SKM-1 (cell line): ENCODE measurements around the gene C8B.

ENCODE experiments used
- DNase-seq: peaks from one replicate; lab custom pipeline; 2025; ENCODE audit not compliant: unreplicated experiment; lab: John Stamatoyannopoulos, UW

Gene C8B

GRCh38 chr1:56965916-56966697 lies at the start of gene C8B:
Gene C8B, minus strand, starts transcription at chr1:56966015. Its CDS starts 67 bp downstream, at chr1:56965948.
- no peak for DNase-seq

GRCh38 chr1:57015071-57015470 lies 49.3 kb upstream of the C8B start:
- no peak for DNase-seq

GRCh38 chr1:57013522-57013921 lies 47.7 kb upstream of the C8B start:
- no peak for DNase-seq

- DNase-seq: no peak
Measured at GRCh38 chr1:57012315-57012714, 46.5 kb upstream of the C8B start.

GRCh38 chr1:57010511-57010910 lies 44.7 kb upstream of the C8B start:
- DNase-seq: no peak

GRCh38 chr1:57007948-57008347 lies 42.1 kb upstream of the C8B start:
- DNase-seq: no peak

- DNase-seq: no peak
Measured at GRCh38 chr1:57007472-57007871, 41.7 kb upstream of the C8B start.

GRCh38 chr1:57003398-57004139 lies 37.8 kb upstream of the C8B start:
- DNase-seq: no peak

GRCh38 chr1:56995414-56996100 lies 29.7 kb upstream of the C8B start:
- DNase-seq: no peak

- no peak for DNase-seq
Measured at GRCh38 chr1:56993475-56993874, 27.7 kb upstream of the C8B start.

- DNase-seq: no peak
Measured at GRCh38 chr1:56992318-56993125, 26.7 kb upstream of the C8B start.

GRCh38 chr1:56991576-56991975 lies 25.8 kb upstream of the C8B start:
- DNase-seq: no peak

- DNase-seq: no peak
Measured at GRCh38 chr1:56986397-56986796, 20.6 kb upstream of the C8B start.

- DNase-seq: no peak
Measured at GRCh38 chr1:56985857-56986256, 20.0 kb upstream of the C8B start.

- no peak for DNase-seq
Measured at GRCh38 chr1:56983484-56983883, 17.7 kb upstream of the C8B start.

GRCh38 chr1:56979986-56980755 lies 14.4 kb upstream of the C8B start:
- no peak for DNase-seq

GRCh38 chr1:56978819-56979218 lies 13.0 kb upstream of the C8B start:
- no peak for DNase-seq

GRCh38 chr1:56977910-56978309 lies 12.1 kb upstream of the C8B start:
- DNase-seq: no peak

GRCh38 chr1:56975446-56975845 lies 9.6 kb upstream of the C8B start:
- no peak for DNase-seq
